HEK293T (cell line): ENCODE results near the gene LOXL1.
"Not testable (repeated sequence)": the region's sequence is repeated elsewhere in the genome, so short reads cannot be mapped to it uniquely, and the experiment has no call there.

Experiments used
- BHLHE40 ChIP-seq: fragments of 450-650 bp; IDR thresholded peaks from 2 replicates; pipeline ENCODE4 v1.6.1; 2016; ENCODE audit warnings: mild to moderate bottlenecking, moderate library complexity, borderline replicate concordance
- ELF4 ChIP-seq: fragments of 450-650 bp; IDR thresholded peaks from 2 replicates; pipeline ENCODE4 v1.6.1; 2017; ENCODE audit warnings: antibody characterized with exemption
- FOXK2 ChIP-seq: fragments of 450-650 bp; IDR thresholded peaks from 2 replicates; pipeline ENCODE4 v1.6.1; 2016; ENCODE audit warnings: mild to moderate bottlenecking
- FOXM1 ChIP-seq: fragments of 450-650 bp; IDR thresholded peaks from 2 replicates; pipeline ENCODE4 v1.6.1; 2017; ENCODE audit warnings: mild to moderate bottlenecking, borderline replicate concordance
- HDGF ChIP-seq: fragments of 450-650 bp; IDR thresholded peaks from 2 replicates; pipeline ENCODE4 v1.6.1; 2017; ENCODE audit warnings: antibody characterized with exemption, borderline replicate concordance
- NFRKB ChIP-seq: fragments of 450-650 bp; IDR thresholded peaks from 2 replicates; pipeline ENCODE4 v1.6.1; 2016; ENCODE audit warnings: mild to moderate bottlenecking, moderate library complexity
- SP1 ChIP-seq: fragments of 450-650 bp; IDR thresholded peaks from 2 replicates; pipeline ENCODE4 v1.6.1; 2017
- SUZ12 ChIP-seq: fragments of 450-650 bp; IDR thresholded peaks from 2 replicates; pipeline ENCODE4 v1.6.1; 2016; ENCODE audit warnings: mild to moderate bottlenecking
- TARDBP ChIP-seq: fragments of 450-650 bp; IDR thresholded peaks from 2 replicates; pipeline ENCODE4 v1.6.1; 2016
- ZNF384 ChIP-seq: fragments of 450-650 bp; IDR thresholded peaks from 2 replicates; pipeline ENCODE4 v1.6.1; 2016

GRCh38 chr15:73960472-73961070 lies 34.3 kb downstream of the LOXL1 start:
- TF ChIP-seq SP1, FOXM1, NFRKB, BHLHE40, SUZ12, TARDBP, HDGF, ZNF384, ELF4, FOXK2: not testable (repeated sequence)
